T-helper 2 cell treated with Interferon-gamma antibody and Interleukin-4, amounts not matched to agents 100 ng/mL and 5 ng/mL, for 36 hours (primary cell): ENCODE measurements around the gene MUC2. TPM values are rescaled to one million over a fixed set of nuclear protein-coding genes. Genes with fewer than 3 reads are reported as not detected.
"Not testable (repeated sequence)": the region's sequence is repeated elsewhere in the genome, so short reads cannot be mapped to it uniquely, and the experiment has no call there.

ENCODE experiments used
- intact Hi-C: fragments of 100-400 bp; cut with micrococcal nuclease; formaldehyde crosslinking; loops from one replicate; pipeline ENCODE4 v1.15.1; 2023
- total RNA-seq: library from RNA; stranded (reverse); gene quantifications from 2 replicates; pipeline ENCODE4 v1.2.3, GENCODE V29; 2022

Gene MUC2
- total RNA-seq, 1 donor from 2014 or later, result not detected

DNA sequence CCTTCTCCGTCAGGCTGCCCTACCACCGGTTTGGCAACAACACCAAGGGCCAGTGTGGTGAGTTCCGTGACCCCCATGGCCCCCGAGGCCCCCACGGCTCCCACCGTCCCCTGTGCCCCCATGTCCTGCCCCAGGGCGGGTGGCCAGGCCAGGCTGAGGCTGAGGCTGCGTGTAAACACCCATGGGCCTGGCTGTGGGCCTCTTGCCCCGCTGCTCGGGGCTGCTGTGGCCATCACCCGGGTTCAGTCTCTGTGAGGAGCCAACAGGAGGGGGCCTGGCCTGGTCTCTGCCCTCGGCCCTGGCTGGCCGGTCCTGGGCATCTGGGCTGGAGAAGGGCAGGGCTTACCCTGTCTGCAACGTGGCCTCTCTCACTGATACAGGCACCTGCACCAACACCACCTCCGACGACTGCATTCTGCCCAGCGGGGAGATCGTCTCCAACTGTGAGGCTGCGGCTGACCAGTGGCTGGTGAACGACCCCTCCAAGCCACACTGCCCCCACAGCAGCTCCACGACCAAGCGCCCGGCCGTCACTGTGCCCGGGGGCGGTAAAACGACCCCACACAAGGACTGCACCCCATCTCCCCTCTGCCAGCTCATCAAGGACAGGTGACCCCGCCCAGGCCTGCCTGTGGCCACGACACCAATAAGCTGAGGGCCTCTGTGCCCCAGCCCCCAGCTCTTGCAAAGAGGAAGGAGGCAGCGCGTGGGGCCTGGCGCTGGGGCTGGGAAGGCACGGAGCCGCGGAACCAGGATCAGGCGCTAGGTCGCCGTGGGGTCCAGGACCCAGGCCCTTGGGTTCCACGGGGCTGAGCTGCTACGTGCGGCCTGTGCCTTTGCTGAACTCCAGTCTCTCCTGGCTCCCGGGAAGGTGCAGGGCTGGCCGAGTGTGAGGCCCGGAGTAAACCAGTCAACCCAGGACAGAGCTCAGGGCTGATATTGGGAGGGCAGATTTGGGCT, 29.0 kb downstream of the MUC2 start:
- intact Hi-C loops, result no loop called here

DNA sequence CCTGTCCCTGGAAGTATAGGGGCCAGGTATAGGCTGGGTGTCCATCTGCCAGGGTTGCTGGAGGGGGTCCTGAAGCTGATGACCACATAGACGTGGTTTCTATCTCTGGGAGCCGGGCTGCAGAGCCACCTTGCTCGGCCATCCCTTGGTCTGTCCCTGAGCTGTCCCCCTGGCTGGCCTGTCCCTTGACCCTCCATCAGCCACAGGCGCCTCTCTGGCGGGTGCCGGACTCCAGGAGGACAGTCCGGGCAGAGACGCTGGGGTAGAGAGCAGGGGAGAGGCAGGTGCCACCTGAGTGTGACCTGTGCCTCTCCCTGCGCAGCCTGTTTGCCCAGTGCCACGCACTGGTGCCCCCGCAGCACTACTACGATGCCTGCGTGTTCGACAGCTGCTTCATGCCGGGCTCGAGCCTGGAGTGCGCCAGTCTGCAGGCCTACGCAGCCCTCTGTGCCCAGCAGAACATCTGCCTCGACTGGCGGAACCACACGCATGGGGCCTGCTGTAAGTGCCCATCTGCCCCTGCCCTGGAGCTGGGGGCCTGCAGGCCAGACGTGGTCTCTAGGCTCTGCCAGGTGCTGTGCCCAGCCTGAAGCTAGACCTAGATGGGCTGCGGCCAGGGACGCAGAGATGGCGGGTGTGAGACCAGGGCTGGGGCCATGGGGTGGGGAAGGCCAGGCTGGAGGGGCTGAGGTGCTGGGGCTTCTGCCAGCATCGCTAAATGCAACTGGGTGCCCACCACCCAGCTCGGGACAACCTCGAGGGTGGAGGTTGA, 29.9 kb downstream of the MUC2 start:
- intact Hi-C loops, result no loop called here

DNA sequence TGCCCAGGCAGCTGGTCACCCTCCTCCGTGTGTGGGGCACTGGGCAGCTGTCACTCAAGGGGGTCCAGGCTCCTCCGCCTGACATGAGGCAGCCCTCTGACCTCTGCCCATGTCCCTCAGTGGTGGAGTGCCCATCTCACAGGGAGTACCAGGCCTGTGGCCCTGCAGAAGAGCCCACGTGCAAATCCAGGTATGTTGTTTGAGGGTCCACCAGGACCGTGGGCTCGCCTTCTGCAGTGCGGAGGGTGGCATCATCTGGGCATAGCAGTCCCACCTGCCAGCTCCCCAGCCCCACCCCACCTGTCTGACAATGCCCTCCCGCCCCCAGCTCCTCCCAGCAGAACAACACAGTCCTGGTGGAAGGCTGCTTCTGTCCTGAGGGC, 30.5 kb downstream of the MUC2 start:
- intact Hi-C loops, result no loop called here

DNA sequence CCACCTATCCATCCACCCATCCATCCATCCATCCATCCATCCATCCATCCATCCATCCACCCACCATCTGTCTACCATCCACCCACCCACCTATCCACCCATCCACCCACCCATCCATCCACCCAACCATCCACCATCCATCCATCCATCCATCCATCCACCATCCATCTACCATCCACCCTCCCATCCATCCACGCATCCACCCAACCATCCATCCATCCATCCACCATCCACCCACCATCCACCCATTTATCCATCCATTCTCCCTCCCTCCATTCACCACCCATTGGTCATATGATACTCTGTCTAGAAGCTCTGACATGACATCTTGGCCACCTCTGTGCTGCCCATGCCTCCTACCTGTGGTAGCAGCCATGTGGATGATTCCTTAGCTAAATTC, 31.7 kb downstream of the MUC2 start:
- intact Hi-C loops, result no loop called here

DNA sequence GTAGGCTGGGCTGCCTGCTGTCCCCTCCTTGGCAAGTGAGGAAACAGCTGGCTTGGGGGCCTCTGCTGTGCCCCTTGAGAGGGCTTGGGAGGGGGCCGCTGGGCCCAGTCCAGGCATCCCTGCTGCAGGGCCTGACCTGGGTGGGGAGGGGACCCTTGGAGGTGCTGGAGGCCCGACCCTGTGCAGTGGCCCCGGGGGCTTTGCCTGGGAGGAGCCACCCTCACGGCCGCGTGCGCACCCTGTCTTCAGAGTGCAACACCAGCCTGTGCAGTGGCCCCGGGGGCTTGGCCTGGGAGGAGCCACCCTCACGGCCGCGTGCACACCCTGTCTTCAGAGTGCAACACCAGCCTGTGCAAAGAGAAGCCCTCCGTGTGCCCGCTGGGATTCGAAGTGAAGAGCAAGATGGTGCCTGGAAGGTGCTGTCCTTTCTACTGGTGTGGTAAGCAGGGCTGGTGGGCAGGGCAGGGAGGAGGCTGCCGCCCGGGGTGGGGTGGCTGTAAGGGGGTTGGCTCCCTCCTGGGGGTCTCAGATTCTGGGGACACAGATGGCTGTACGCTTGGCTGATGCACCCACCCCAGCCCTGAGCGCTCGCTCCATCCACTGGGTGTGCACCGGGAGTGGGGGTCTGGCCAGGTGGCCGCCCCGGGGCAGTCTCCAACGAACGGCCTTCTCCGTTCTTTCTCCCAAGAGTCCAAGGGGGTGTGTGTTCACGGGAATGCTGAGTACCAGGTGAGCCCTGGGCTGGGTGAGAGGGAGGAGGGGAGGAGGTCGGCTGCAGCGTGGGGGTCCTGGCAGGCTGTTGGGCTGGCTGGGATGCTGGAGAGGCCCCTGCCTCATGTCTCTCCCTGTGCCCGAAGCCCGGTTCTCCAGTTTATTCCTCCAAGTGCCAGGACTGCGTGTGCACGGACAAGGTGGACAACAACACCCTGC, 32.9 kb downstream of the MUC2 start:
- intact Hi-C loops, result no loop called here

DNA sequence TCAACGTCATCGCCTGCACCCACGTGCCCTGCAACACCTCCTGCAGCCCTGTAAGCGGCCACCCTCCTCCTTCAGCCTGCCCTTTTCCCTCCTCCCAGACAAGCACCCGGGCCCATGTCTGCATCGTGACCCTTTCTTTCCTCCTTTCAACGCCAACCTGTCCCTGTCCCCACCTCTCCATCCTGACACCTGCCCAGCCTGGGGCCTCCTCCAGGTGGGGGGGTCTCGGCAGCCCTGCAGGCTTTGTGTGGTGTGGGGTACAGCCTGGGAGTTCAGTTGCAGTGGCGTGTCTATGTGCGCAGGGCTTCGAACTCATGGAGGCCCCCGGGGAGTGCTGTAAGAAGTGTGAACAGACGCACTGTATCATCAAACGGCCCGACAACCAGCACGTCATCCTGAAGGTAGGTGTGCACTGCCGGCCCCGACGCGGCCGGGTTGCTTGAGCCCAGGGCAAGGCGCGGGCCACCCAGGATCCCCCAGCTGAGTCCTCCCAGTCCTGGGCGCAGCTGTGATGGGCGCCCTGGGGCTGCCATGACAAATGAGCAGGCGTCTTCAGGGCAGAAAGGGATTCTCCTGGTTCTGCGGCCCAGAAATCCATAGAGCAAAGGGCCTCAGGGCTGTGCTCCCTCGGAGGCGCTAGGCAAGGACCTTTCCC, 33.7 kb downstream of the MUC2 start:
- intact Hi-C loops, result no loop called here

DNA sequence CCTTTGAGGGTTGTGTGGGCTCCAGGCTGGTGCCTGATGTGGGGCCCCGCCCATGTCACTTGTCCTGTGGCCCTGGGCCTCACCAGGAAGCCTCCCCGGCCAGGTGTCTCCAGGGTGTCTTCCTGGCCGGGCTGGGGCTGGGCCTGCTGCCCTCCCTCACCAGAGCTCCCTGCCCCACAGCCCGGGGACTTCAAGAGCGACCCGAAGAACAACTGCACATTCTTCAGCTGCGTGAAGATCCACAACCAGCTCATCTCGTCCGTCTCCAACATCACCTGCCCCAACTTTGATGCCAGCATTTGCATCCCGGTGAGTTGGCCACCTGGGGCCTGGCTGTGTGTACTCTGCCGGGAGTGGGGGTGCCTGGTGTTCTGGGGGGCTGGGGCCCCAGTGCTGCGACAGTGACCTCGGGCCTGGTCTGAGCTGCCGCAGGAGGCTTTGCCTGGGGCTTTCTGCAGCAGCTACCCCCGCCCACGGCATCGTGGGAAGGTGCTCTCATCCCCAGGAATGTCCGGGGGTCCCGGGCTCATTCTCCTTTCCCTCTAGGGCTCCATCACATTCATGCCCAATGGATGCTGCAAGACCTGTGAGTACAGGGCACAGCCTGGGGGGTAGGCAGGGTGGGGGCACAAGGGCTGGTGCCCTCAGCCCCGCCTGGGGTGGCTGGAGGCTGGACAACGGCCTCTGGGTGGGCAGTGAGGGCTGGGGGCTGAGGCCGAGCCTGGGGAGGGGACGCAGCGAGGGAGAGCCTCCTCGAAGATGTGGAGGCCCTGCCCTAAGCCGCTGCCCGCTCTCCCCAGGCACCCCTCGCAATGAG, 34.6 kb downstream of the MUC2 start:
- intact Hi-C loops, result no loop called here

DNA sequence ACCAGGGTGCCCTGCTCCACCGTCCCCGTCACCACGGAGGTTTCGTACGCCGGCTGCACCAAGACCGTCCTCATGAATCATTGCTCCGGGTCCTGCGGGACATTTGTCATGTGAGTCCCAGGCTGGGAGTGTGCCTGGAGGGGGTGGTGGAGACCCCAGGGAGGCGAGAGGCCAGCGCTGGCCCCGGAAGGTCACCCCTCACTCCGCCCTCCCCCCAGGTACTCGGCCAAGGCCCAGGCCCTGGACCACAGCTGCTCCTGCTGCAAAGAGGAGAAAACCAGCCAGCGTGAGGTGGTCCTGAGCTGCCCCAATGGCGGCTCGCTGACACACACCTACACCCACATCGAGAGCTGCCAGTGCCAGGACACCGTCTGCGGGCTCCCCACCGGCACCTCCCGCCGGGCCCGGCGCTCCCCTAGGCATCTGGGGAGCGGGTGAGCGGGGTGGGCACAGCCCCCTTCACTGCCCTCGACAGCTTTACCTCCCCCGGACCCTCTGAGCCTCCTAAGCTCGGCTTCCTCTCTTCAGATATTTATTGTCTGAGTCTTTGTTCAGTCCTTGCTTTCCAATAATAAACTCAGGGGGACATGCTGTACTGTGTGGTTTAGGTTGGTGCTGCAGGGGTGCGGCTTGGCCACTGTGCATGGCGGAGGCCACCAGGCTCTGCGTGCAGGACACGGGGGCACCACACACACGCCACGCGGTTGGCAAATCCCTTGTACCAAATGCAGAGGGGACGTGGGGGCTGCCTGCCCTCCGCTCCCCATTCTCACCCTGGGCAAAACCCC, 35.4 kb downstream of the MUC2 start:
- intact Hi-C loops, result no loop called here

DNA sequence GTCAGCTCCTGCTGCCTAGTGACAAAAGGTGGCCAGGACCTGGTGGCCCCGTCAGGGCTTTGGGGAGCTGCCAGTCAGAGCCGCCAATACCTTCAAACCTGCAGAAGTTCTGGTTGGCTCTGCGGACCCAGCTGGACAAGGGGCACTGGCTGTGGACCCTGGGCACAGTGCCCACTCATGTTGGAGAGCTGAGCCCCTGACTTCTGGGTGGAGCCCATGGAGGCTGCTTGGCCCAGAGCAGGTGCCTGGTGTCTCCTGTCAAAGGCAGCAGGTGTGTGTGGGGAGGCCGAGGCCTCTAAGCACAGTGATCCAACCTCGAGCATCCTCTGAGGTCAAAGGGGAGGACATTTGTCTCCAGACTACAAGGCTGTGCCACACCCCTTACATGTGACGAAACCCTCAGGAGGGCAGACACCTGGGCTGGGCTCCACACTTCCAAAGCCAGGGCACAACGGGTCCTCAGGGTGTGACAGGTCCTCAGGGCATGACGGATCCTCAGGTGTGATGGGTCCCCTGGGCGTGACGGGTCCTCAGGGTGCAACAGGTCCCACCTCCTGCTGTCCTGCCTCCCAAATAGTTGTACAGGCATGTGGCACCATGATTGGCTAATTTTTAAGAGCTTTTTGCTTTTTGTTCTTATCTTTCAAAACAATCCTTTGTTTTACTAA, 37.0 kb downstream of the MUC2 start:
- intact Hi-C loops, result no loop called here

DNA sequence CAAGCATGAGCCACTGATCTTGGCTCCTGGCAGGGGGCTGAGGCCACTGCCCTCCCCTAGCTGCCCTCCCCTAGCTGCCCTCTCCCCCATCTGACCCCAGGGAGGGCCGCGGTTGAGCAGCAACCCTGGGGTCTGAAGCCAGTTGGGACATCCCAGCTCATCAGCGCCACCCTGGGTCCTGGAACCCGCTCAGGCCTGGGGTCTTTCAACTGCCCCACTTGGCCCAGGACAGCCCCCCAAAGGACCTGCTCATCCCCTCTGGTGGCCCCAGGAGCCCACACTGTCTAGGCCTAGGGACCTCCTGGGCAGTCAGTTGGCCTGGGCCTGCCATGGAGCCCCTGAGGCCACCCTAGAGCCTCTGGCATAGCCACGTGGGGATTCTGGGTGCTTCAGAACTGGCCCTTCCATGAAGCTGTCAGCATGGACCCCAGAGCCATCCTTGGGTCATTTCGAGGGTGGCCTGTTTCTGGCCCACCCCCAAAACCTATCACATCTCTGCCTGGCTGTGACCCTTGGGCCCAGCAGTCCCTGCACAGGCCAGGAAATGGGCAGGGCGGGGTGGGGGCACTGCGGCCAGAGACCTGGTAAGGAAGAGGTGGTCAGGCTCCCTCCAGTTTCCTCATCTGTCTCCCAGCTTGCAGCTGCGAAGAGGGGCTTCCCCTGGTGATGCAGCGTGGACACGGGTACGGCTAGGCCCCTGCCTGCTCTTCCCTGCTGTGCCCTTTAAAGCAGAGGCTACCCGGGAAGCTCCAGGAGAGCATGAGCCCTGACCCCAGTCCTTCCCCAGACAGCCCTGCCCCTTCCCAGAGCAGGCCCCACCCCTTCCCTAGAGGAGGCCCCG, 37.9 kb downstream of the MUC2 start:
- intact Hi-C loops, result no loop called here

DNA sequence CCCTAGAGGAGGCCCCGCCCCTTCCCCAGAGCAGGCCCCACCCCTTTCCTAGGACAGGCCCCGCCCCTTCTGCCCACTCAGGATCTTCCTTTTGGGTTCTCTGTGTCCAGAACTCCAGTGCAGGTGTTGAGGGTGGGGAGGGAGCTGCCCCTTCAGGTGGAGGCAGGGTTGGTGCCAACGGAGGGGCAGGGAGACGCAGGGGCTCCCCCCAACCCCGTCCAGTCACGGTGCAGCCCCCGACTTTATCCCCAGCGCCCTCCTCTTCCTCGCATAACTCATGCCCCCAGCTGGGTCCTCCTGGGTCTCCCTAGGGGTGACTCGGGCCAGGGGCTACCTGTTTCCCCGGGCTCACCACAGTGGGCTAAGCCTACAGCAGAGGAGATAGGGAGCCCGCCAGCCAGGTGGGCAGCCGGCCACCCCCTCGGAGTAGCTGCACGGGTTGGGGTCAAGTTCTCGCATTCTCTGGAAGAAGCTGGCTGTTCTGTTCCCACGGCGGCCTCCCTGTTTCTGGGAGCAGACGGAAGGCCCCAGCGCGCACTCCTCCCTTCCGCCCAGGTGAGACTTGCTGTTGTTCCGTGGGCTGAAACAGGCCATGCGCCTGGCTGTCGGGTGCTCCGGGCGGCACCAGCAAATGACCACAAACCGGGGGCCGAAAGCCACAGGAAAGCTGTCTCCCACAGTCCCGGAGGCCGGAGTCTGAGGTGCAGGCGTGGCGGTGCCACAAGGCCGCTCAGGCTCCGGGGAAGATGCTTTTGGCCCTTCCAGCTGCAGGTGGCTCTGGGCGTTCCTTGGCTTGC, 38.9 kb downstream of the MUC2 start:
- intact Hi-C loops, result no loop called here

DNA sequence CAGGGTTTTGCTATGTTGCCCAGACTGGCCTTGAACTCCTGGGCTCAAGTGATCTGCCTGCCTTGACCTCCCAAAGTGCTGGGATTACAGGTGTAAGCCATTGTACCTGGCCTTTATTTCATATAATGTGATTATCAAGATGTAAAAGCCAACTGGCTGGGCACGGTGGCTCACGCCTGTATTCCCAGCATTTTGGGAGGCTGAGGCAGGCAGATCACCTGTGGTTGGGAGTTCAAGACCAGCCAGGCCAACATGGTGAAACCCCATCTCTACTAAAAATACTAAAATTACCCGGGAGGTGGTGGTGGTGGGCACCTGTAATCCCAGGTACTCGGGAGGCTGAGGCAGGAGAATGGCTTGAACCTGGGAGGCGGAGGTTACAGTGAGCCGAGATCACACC, 40.6 kb downstream of the MUC2 start:
- intact Hi-C loops, result not testable (repeated sequence)

DNA sequence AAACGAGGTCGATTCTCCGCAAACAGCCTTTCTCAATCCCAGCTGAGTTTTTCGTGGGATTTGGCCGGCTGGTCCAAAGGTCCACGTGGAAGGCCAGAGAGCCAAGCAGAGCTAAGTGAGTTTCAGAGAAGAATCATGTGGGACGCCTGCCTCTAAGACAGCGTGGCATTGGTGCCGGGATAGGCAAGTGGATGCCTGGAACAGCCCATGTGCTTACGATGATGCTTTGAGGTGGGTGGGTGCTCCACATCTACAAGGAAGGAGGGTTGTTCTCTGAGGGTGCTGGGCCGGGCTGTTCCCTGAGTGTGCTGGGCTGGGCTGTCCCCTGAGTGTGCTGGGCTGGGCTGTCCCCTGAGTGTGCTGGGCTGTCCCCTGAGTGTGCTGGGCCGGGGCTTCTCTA, 41.4 kb downstream of the MUC2 start:
- intact Hi-C loops, result no loop called here

DNA sequence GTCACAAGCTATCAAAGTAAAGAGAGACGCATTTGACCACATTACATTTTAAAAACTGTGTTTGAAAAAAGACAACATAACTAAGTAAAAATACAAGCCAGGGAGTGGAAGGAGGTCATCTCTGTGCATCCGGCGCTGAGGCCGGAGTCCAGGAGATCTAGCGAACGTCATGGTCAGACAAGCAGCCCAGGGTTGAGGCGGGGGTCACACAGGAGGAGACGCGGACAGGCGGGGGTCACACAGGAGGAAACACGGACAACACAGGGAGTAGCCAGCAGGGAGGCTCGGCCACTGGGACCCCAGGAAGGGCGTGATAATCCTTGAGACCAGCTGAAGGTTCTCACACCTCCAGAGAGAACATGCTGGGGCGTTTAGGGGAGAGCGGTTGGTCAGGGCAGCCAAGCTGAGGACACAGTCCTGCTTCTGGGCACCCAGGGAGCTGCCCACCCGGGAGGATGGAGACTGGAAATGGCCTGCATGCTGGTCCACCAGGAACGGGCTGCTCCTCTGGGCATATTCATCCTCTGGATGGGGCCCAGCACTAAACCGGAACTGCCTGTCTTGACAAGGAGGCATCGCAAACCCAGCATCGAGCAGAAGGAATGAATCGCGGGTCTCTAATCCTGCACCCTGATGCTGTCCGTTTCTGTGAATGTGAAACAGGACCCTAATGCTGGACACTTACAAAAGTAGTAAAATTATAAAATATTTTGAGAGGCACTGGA, 42.2 kb downstream of the MUC2 start:
- intact Hi-C loops, result no loop called here

DNA sequence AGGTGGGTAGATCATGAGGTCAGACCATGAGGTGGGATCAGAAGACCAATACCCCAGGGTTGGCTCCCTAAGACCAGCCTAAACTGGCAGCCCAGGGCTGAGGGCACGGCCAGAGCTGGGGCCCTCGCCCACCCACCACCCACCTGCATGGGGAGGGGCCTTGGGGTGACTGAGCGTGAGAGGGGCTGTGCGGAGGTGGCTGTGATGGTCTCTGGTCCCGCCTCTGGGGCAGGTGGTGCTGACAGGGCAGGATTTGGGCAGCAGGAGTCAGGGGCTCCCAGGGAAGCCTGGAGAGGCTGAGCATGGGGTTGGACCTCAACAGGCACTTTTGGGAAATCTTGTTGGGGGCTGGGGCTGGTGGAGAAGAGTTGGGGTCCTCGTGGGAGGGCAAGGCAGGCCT, 43.3 kb downstream of the MUC2 start:
- intact Hi-C loops, result no loop called here
